HepG2 (cell line): ENCODE measurements around the gene GPSM1. TPM values are rescaled to one million over a fixed set of nuclear protein-coding genes. Genes with fewer than 3 reads are reported as not detected.

ENCODE experiments used
- ATRX ChIP-seq: sonication (generic); formaldehyde crosslinking; IDR thresholded peaks from 2 replicates; pipeline ENCODE4 v1.4.0; 2020; ENCODE audit warnings: missing genetic modification reagents, borderline replicate concordance
- GATAD2A ChIP-seq: IDR thresholded peaks from 2 replicates; pipeline ENCODE4 v1.6.1; 2016
- NR2F6 ChIP-seq, 2 experiments: IDR thresholded peaks; 2 replicates each; pipeline ENCODE4 v1.6.1; 2016; ENCODE audit warnings: antibody characterized with exemption in 1 of 2, mild to moderate bottlenecking in 1 of 2
- RAD21 ChIP-seq: fragments of 450-650 bp; formaldehyde crosslinking; IDR thresholded peaks from 2 replicates; pipeline ENCODE4 v1.5.0; 2020; ENCODE audit warnings: mild to moderate bottlenecking
- REL ChIP-seq: sonication (generic); formaldehyde crosslinking; conservative IDR thresholded peaks from 2 replicates; pipeline ENCODE4 v1.8.0; 2022; ENCODE audit warnings: mild to moderate bottlenecking, missing genetic modification reagents, moderate library complexity
- RORA ChIP-seq: sonication (generic); formaldehyde crosslinking; IDR thresholded peaks from 2 replicates; pipeline ENCODE4 v1.5.0; 2020; ENCODE audit warnings: mild to moderate bottlenecking, missing genetic modification reagents, moderate library complexity
- SETDB1 ChIP-seq: sonication (generic); formaldehyde crosslinking; IDR thresholded peaks from 2 replicates; pipeline ENCODE4 v1.5.1; 2020; ENCODE audit warnings: missing genetic modification reagents, mild to moderate bottlenecking, borderline replicate concordance
- SRSF9 ChIP-seq: fragments of 200-400 bp; formaldehyde crosslinking; IDR thresholded peaks from 2 replicates; pipeline ENCODE4 v1.6.1; 2018; ENCODE audit warnings: borderline replicate concordance, mild to moderate bottlenecking, low read depth, low read length; ENCODE audit not compliant: insufficient read depth, poor library complexity, severe bottlenecking
- TBL1XR1 ChIP-seq: fragments of 150-350 bp; IDR thresholded peaks from 2 replicates; pipeline ENCODE4 v1.6.1; 2014; ENCODE audit warnings: borderline replicate concordance, low read length; ENCODE audit not compliant: partially characterized antibody
- ZFY ChIP-seq: sonication (generic); formaldehyde crosslinking; IDR thresholded peaks from 2 replicates; pipeline ENCODE4 v1.4.0; 2020; ENCODE audit warnings: missing genetic modification reagents
- ZKSCAN8 ChIP-seq: IDR thresholded peaks from 2 replicates; pipeline ENCODE4 v1.6.1; 2016; ENCODE audit warnings: borderline replicate concordance, missing genetic modification reagents, missing compliant biosample characterization
- ZNF142 ChIP-seq: sonication (generic); formaldehyde crosslinking; IDR thresholded peaks from 2 replicates; pipeline ENCODE4 v1.4.0; 2020; ENCODE audit warnings: missing genetic modification reagents
- ZNF260 ChIP-seq: sonication (generic); formaldehyde crosslinking; IDR thresholded peaks from 2 replicates; pipeline ENCODE4 v1.4.0; 2020; ENCODE audit warnings: missing genetic modification reagents, low read depth, mild to moderate bottlenecking, borderline replicate concordance
- ZNF3 ChIP-seq: IDR thresholded peaks from 2 replicates; pipeline ENCODE4 v1.7.0; 2017; ENCODE audit warnings: inconsistent platforms
- ZNF644 ChIP-seq: IDR thresholded peaks from 2 replicates; pipeline ENCODE4 v1.6.1; 2016; ENCODE audit warnings: low read depth
- polyA plus RNA-seq, 8 experiments: library from polyadenylated mRNA; depleted of rRNA in 3 of 8; stranded (reverse) in 7 of 8; unstranded in 1 of 8; fragments of >200 nt; fragmentation: Illumina TruSeq in 4 of 8; extraction: Trizol in 4 of 8; gene quantifications; 2 replicates each; pipeline versions ENCODE4 v1.2.1 to v1.2.3, GENCODE V29; 2011 to 2016; ENCODE audit warnings: low read depth in 4 of 8, missing spikeins in 1 of 8, mixed read lengths in 1 of 8; ENCODE audit not compliant: insufficient read depth in 1 of 8
- total RNA-seq, 5 experiments: library from RNA; depleted of rRNA; stranded (reverse); fragments of >200 nt; fragmentation: Illumina TruSeq; extraction: Trizol; gene quantifications; 2 replicates each; pipeline ENCODE4 v1.2.3, GENCODE V29; 2016; ENCODE audit warnings: low read depth in 1 of 5
- TF ChIP-seq, protein P1 (sequence below): sonication (generic); formaldehyde crosslinking; IDR thresholded peaks from 2 replicates; pipeline ENCODE4 v1.8.1; 2022; ENCODE audit warnings: low read depth, mild to moderate bottlenecking, missing genetic modification reagents
- TF ChIP-seq, protein P2 (sequence below): sonication (generic); formaldehyde crosslinking; IDR thresholded peaks from 2 replicates; pipeline ENCODE4 v1.4.0; 2020; ENCODE audit warnings: missing genetic modification reagents, low read depth, mild to moderate bottlenecking, borderline replicate concordance
- TF ChIP-seq, protein P3 (sequence below): IDR thresholded peaks from 2 replicates; pipeline ENCODE4 v1.6.1; 2016; ENCODE audit warnings: mild to moderate bottlenecking

The GPSM1 gene
- total and polyA plus RNA-seq, 2 of the 13 experiments (the other 11 are each of a cell fraction or from before 2014, with no cell fraction given) = 1.0 to 2.4 TPM

DNA sequence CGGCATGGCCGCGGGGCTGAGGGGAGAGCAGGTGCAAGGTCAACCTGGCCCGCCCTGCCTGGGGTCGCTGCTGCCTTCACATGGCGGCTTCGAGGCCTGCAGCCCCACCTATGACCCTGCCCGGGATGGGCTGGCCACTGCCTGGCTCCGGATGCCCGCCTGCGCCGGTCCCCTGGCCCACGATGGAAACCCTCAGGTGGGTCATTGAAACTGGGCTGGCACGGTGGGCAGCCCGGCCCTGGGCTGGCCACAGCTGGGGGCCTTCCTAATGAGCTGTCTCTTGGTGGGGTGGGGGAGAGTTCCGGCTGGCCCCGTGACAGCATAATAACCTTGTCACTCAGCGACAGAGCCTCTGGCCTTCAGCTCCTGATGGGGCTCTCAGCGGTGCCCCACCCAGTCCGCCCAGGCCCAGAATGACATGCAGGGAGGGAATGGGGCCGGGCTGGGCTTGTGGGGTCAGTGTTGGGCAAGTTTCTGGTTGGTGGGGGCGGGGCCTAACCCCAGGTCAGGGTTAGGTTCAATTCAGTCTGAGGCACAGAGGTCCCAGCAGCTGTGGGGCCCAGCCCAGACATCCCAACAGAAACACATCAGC, 23.4 kb upstream of the GPSM1 start, which contains the start of gene CCDC187 (continued):
- TF ChIP-seq, protein P1, sequence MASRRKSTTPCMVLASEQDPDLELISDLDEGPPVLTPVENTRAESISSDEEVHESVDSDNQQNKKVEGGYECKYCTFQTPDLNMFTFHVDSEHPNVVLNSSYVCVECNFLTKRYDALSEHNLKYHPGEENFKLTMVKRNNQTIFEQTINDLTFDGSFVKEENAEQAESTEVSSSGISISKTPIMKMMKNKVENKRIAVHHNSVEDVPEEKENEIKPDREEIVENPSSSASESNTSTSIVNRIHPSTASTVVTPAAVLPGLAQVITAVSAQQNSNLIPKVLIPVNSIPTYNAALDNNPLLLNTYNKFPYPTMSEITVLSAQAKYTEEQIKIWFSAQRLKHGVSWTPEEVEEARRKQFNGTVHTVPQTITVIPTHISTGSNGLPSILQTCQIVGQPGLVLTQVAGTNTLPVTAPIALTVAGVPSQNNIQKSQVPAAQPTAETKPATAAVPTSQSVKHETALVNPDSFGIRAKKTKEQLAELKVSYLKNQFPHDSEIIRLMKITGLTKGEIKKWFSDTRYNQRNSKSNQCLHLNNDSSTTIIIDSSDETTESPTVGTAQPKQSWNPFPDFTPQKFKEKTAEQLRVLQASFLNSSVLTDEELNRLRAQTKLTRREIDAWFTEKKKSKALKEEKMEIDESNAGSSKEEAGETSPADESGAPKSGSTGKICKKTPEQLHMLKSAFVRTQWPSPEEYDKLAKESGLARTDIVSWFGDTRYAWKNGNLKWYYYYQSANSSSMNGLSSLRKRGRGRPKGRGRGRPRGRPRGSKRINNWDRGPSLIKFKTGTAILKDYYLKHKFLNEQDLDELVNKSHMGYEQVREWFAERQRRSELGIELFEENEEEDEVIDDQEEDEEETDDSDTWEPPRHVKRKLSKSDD = peak; percentile 34; the same call in 1 of the 2 replicates
- TF ChIP-seq ATRX (CRISPR knock-in tag) (no peak), ZNF3 (CRISPR knock-in tag) (no peak), SRSF9 (no peak), ZKSCAN8 (no peak), REL (CRISPR knock-in tag) (no peak), ZFY (CRISPR knock-in tag) (peak; percentile 24; the same call in 1 of the 2 replicates), ZNF142 (no peak), RAD21 (CRISPR knock-in tag) (no peak), ZNF260 (CRISPR knock-in tag) (no peak), RORA (no peak), ZNF644 (no peak), SETDB1 (no peak), TBL1XR1 (no peak), GATAD2A (CRISPR knock-in tag) (no peak), NR2F6 (IDR thresholded peaks at IDR 0.05) (peak; percentile 37; the same call in 1 of the 2 replicates), NR2F6 (CRISPR knock-in tag; IDR thresholded peaks at IDR 0.05) (no peak)
- TF ChIP-seq, protein P2, sequence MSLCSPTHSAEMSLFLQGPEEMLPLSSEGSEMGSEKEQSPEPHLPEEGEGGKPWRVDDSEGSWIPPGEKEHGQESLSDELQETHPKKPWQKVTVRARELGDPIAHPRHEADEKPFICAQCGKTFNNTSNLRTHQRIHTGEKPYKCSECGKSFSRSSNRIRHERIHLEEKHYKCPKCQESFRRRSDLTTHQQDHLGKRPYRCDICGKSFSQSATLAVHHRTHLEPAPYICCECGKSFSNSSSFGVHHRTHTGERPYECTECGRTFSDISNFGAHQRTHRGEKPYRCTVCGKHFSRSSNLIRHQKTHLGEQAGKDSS (CRISPR knock-in tag) = no peak
- TF ChIP-seq, protein P3, sequence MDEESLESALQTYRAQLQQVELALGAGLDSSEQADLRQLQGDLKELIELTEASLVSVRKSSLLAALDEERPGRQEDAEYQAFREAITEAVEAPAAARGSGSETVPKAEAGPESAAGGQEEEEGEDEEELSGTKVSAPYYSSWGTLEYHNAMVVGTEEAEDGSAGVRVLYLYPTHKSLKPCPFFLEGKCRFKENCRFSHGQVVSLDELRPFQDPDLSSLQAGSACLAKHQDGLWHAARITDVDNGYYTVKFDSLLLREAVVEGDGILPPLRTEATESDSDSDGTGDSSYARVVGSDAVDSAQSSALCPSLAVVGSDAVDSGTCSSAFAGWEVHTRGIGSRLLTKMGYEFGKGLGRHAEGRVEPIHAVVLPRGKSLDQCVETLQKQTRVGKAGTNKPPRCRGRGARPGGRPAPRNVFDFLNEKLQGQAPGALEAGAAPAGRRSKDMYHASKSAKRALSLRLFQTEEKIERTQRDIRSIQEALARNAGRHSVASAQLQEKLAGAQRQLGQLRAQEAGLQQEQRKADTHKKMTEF (CRISPR knock-in tag) = no peak
